Glomerular visceral epithelial cell (primary cell): Measurements from ENCODE around the gene TMEM41A.
A peak's percentile ranks its signal among the peaks of the same experiment; 100 is the strongest.

Source experiments
- DNase-seq: peaks from one replicate; pipeline ENCODE4 v3.0.0-alpha.2; 2016; ENCODE audit errors: extremely low spot score

The TMEM41A gene

DNA sequence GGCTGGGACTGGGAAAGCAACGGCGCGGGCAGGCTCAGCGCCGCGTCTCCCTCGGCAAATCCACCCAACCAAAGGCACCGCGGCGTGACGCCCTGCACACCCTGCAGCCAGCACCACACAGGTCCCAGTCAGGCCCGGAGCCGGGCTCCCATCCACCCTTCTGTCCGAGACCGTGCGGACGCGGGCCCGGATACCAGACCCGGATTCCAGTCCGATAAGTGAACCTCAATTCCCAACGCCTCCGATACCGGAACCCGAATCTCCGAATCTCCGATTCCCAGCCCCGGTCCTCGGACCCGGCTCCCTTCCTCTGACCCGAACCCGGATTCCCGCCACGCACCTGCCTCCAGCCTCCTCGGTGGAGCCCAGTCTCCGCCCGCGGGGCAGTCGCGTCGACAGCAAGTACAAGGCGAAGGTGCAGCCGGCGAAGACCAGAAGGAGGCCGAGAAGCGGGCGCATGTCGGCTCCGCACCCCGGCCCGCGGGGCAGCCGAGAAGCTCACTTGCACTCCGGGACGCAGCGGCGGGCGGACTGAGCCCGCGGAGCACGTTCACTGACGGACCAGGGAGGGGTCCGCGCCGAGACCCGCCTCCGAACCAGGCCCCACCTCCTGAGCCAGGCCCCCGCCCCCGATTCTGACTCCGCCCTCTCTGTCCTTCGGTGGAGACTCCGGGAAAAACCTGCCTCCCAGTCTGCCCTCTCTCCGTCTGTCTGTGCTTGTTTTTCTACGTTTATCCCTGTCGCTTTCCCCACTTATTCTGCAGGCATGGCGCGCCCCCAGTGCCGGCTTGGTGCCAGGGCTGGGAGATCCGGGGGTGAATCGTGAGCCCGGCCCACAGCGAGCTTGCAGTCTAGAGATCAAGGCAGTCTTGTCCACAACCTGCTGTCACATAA lies at the start of gene TMEM41A:
Gene TMEM41A (minus strand): TSS at position 533 of the 894 bp plus-strand sequence. CDS start 74 bp downstream, at position 459.
- DNase-seq = peak; percentile 90

DNA sequence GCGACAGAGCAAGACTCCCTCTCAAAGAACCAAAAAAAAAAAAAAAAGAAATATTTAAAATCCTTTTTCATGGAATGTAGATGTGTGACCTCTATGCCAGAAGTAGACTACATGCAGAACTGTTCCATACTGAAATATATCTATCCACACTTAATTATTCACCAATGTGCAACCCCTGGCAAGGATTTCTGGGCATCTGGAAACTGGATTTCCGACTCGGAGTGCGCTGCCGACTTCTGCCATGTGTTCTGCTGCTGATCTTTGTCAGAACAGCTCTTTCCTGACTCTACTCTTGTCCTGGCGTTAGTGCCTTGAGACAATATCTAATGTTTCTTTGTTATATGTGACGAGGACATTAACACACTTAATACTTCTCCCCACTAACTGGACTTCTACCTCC lies 41.9 kb upstream of the TMEM41A start:
- no peak for DNase-seq

GRCh38 chr3:185539934-185540333 lies 41.1 kb upstream of the TMEM41A start:
- no peak for DNase-seq

DNA sequence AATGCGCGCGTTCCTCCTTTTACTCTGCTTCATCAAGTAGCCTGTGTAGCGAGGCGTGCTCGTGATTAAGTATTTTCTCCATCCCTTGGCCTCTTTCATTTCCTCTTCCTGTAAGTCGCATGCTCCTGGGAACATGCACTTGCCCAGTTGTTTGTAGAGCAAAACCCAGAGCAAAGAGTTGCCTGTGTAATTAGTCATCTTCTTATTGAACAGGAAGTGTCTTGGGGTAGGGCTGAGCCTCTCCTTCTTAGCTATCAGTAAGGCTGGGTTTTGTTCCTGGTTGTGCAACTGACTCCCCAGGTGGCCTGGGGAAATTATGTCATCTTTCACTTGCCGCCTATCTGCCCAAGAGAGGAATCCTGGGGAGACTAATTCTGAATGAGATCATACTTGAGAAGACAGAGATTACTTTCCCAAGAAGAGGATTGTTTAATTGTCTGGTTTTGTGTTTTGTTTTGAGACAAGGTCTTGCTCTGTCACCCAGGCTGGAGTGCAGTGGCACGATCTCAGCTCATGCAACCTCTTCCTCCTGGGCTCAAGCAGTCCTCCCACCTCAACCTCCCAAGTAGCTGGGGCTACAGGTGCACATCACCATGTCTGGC lies 38.6 kb upstream of the TMEM41A start:
- peak; percentile 97 for DNase-seq

- DNase-seq = no peak
Measured at GRCh38 chr3:185534511-185534910, 35.7 kb upstream of the TMEM41A start.

- DNase-seq = no peak
Measured at GRCh38 chr3:185532901-185533300, 34.1 kb upstream of the TMEM41A start.

DNA sequence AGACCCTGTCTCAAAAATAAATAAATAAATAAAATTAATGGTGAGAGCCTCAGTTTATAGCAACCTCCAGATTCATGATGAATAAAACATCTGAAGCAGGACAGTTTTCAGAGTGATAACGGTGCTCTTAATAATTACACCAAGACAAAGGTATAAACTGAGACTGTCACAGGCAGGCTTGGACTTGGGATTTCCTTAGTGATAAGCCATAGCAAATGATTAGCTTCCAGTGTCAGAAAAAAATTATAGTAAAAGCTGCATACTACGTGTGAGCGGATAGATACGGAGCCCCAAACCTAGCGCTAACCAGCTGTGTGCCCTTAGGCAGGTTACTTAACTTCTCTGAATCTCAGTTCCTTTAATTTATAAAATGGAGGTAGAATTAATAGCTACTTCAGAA lies 32.0 kb upstream of the TMEM41A start:
- no peak for DNase-seq

DNA sequence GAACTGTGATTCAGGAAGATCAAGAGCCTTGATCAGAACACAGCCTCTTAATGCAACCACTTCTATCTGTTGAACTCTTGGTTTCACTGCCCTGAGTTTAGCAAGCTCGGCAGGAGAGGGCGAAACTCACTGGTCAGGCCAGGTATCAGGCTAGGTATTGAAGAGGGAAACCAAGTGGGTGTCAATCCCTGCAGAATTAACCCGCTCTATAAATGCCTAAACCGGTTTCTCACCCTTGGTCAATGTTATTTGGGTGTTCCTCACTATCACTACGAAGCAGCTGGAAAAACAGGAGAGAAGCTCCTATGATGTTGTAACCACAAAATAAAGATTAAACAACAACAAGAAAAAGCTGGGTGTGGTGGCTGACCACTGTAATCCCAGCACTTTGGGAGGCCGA lies 29.7 kb upstream of the TMEM41A start:
- no peak for DNase-seq

GRCh38 chr3:185527364-185527763 lies 28.5 kb upstream of the TMEM41A start:
- DNase-seq = no peak

GRCh38 chr3:185526349-185526951 lies 27.6 kb upstream of the TMEM41A start:
- DNase-seq = no peak

GRCh38 chr3:185521349-185522138 lies 22.7 kb upstream of the TMEM41A start:
- no peak for DNase-seq

- DNase-seq = no peak
Measured at GRCh38 chr3:185519021-185519420, 20.2 kb upstream of the TMEM41A start.

DNA sequence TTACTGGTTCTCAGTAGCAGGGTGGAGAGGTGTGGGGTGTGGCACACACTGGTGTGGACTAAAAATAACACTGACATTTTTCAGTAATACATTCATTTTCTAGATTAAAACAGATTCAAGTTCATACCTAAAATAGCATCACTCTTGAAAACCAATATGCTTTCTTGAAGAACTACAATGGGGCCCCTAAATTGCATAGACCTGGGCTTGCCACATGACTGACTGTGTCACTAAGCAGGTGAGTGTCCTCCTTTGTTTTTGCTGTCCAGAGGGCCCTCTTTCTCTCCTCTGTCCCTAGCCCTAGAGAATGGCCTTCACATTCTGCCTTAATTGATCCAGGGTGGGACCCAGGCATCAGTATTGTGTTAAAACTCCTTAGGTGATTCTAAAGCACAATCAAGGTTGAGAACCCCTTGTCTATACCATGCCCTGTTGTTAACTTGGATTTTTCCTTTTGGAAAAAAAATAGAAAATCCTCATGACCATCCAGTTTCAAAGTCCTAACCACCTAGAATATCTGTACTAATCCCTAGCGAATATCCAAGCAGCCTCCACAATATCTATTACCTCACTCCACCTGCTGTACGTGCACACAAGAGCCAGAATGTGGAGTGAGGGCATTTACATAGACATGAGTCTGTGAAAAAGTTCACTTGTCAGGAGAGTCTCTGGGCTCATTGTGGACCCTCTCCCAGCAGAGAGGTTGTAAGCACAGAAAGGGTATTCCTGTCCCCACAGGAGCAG lies 18.7 kb upstream of the TMEM41A start:
- DNase-seq = no peak

- DNase-seq = no peak
Measured at GRCh38 chr3:185511711-185512110, 12.9 kb upstream of the TMEM41A start.

GRCh38 chr3:185508335-185508991 lies 9.6 kb upstream of the TMEM41A start:
- DNase-seq = no peak

DNA sequence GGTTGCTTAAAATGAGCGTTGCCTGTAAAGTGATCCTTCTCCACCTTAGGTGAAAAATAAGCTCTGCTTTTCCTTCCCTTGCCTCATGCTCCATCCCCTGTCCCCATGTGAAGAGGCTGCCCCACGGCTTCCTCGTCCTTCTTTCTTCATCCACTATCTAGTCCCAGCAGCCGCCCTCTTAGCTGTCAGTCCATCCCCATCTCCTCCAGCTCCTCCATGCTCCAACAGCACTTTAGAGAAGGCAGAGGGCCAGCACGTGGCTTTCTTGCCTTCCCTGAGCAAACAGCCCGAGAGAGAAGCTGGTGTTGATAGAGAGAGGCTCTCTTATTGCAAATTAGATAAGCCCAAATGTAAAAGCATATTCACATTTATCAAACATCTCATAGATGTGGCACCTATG lies 9.0 kb upstream of the TMEM41A start:
- DNase-seq = no peak

DNA sequence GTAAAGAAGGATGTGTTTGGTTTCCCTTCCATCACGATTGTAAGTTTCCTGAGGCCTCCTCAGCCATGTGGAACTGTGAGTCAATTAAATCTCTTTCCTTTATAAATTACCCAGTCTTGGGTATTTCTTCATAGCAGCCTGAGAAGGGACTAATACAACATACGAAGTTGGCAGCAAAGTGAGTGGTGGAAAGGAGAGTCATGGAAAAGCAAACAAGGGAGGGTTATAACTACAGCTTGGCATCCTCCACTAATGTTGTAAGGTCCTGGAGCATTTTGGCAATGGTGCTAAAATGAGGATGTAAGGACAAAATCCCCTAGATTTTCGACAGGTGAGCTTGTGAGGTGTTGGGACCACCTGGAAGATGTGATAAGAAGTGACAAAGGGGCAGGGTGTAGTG lies 5.8 kb upstream of the TMEM41A start:
- DNase-seq = no peak

- DNase-seq = no peak
Measured at GRCh38 chr3:185503521-185503920, 4.7 kb upstream of the TMEM41A start.

DNA sequence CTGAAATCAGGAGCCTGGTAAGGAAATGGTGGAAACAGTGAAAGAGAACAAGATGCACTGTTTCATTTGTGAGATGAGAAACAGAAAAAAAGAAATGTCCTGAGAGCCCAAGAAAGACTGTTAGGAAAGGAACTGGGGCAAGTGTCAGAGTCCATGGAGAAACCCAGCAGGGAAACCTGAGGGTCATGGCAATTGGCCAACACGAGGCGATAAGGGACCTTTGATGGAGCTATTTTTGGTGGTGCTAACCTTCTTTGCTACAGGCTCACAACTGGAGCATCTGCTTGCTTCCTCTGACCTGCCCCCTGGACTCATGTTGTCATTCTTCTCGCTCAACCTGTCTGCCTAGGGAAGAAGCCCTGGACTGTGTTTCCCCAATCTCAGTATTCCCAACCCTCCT lies 4.2 kb upstream of the TMEM41A start:
- no peak for DNase-seq

DNA sequence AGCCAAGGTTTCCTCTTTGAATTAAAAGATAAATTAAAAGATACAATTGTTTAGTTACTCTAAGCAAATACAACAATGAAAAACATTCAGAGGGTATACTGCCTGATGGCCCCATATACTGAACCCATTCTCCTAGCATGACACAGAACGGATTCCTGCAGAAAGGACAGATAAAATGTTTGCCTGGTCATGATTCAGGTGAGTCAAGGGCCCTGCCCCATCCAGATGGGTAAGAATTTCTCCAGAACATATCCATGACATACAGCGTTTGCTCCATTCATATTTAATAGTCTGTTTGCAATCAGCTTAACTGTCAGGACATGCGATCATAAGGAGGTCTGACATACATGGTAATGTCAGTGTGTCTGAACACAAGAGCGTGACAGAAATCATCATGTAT lies 8.6 kb downstream of the TMEM41A start:
- no peak for DNase-seq

GRCh38 chr3:185489462-185489861 lies 9.4 kb downstream of the TMEM41A start:
- no peak for DNase-seq
